NT2/D1 (cell line): ENCODE data around the gene SOWAHB.
A peak's percentile ranks its signal among the peaks of the same experiment; 100 is the strongest.

ENCODE experiments used
- DNase-seq: peaks from one replicate; pipeline ENCODE4 v3.0.0-alpha.2; 2011; ENCODE audit warnings: low read depth, low spot score
- H3K27me3 ChIP-seq: 2 replicates; pipeline ENCODE4 v1.6.0; 2011; ENCODE audit warnings: mild to moderate bottlenecking; ENCODE audit not compliant: insufficient read length, insufficient read depth
- H3K36me3 ChIP-seq: 2 replicates; pipeline ENCODE4 v1.6.1; 2011; ENCODE audit warnings: mild to moderate bottlenecking, low read length, mixed read lengths; ENCODE audit not compliant: insufficient read depth, insufficient read length
- H3K4me1 ChIP-seq: 2 replicates; pipeline ENCODE4 v1.5.1; 2011; ENCODE audit not compliant: insufficient read depth, insufficient read length
- H3K4me3 ChIP-seq: 2 replicates; pipeline ENCODE4 v1.5.1; 2011; ENCODE audit warnings: low read depth; ENCODE audit not compliant: insufficient read length
- H3K9ac ChIP-seq: 2 replicates; pipeline ENCODE4 v1.6.0; 2011; ENCODE audit warnings: low read depth; ENCODE audit not compliant: insufficient read length
- H3K9me3 ChIP-seq: 2 replicates; pipeline ENCODE4 v1.5.1; 2011; ENCODE audit warnings: mild to moderate bottlenecking, low read length; ENCODE audit not compliant: insufficient read depth
- SUZ12 ChIP-seq: IDR thresholded peaks from 2 replicates; pipeline ENCODE4 v1.6.1; 2011; ENCODE audit not compliant: insufficient read length, insufficient read depth; ENCODE audit errors: extremely low read depth
- YY1 ChIP-seq: IDR thresholded peaks from 2 replicates; pipeline ENCODE4 v1.6.1; 2011; ENCODE audit not compliant: insufficient read length, insufficient read depth
- ZNF274 ChIP-seq: IDR thresholded peaks from 2 replicates; pipeline ENCODE4 v1.6.1; 2011; ENCODE audit warnings: mild to moderate bottlenecking, low read depth, low read length

SOWAHB gene

DNA sequence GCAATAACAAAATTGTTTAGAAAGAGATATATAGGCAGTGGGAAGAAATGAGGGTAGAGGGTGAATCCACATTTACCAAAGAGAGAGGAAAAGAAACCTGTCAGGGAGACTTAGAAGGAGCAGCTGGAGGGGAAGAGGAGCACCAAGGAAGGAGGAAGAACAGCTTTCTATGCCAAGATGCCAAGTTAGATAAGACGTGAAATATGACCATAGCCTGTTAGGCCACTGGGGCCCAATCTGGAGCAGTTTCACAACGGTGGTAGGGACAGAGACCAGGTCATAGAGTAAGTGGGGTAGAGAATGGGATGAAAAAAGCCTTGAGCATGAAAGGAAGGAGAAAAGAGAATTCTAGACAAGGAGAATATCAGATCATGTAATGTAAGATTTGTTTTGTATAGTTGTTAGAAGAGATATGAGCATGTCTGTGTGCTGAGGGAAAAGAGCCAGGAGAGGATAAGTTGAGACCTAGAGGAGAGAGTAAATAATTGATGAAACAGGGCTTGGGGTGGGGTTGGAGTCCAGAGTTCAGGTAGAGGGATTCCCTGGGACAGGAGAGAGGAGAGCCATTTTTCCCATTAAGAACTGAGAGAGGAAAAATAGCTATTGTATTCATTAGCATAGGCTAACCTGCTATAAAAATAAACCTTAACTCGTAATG lies 4.4 kb upstream of the SOWAHB start:
- no peaks in the 10 kb centered on the region for H3K9me3 ChIP-seq
- H3K9ac ChIP-seq = no peak overlapping the region
- H3K27me3 ChIP-seq = peaks cover 34% of the 10 kb centered on the region
- peaks cover 2% of the 10 kb centered on the region for H3K4me1 ChIP-seq
- DNase-seq = no peak
- TF ChIP-seq SUZ12 (no peak), ZNF274 (no peak), YY1 (no peak)
- no peak overlapping the region for H3K4me3 ChIP-seq
- H3K36me3 ChIP-seq = no peaks in the 10 kb centered on the region

DNA sequence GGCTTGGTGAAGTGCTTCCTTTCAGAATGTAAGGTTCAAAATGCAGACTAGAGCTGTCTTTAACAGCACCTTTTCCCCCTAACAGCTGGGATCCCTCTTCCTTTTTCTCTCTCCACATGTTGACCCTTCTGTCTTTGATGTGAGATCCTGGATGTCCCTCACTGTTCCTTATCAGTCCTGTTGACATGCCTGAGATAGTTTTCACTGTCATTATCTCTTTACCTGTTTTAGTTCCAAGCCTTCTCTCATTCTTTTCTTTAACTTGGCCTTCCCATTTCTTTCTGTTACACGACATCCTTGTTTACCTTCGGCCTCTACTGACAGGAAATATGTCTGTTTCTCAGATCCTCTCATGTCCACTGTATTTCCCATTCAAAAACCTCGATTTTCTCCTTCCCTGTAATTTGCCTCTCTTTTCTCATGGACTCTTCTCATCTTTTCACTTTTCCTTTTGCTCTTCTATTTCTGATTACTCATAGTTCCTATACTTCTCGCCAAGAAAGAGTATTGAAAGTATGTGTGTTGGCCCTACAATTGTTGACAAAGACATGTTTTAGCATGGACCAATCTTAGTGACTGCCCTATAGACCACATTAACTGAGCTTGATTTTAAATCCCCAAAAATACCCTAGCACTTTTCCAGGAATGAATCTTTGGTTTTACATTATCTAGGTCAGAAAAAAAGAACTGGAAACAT lies 1.2 kb upstream of the SOWAHB start:
- H3K4me3 ChIP-seq = no peak overlapping the region
- no peak for DNase-seq
- no peak overlapping the region for H3K9ac ChIP-seq
- H3K27me3 ChIP-seq = peaks cover 64% of the 10 kb centered on the region
- peaks cover 2% of the 10 kb centered on the region for H3K4me1 ChIP-seq
- H3K9me3 ChIP-seq = no peaks in the 10 kb centered on the region
- no peaks in the 10 kb centered on the region for H3K36me3 ChIP-seq
- TF ChIP-seq ZNF274 (no peak), SUZ12 (no peak), YY1 (no peak)

DNA sequence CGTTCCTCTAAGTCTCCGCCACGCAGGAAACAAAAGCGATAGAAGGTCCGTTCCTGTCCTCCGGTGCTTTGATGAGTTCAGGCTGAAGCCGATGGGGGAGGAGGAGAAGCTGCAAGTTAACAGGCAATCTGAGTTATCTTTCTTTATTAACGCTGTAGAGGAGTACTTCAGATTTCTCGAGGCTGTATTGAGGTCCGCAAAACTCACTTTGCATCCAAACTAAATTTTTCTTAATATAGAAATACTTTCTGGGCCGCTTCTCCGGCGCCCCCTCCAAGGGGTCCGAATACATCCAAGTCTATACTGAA lies 395 bp upstream of the SOWAHB start:
- no peaks in the 10 kb centered on the region for H3K36me3 ChIP-seq
- H3K4me3 ChIP-seq = peak overlapping the region; percentile 57
- H3K27me3 ChIP-seq = peaks cover 64% of the 10 kb centered on the region
- no peak for TF ChIP-seq ZNF274
- no peak for TF ChIP-seq YY1
- no peak for TF ChIP-seq SUZ12
- no peaks in the 10 kb centered on the region for H3K9me3 ChIP-seq
- no peak for DNase-seq
- no peak overlapping the region for H3K9ac ChIP-seq
- H3K4me1 ChIP-seq = peaks cover 2% of the 10 kb centered on the region

DNA sequence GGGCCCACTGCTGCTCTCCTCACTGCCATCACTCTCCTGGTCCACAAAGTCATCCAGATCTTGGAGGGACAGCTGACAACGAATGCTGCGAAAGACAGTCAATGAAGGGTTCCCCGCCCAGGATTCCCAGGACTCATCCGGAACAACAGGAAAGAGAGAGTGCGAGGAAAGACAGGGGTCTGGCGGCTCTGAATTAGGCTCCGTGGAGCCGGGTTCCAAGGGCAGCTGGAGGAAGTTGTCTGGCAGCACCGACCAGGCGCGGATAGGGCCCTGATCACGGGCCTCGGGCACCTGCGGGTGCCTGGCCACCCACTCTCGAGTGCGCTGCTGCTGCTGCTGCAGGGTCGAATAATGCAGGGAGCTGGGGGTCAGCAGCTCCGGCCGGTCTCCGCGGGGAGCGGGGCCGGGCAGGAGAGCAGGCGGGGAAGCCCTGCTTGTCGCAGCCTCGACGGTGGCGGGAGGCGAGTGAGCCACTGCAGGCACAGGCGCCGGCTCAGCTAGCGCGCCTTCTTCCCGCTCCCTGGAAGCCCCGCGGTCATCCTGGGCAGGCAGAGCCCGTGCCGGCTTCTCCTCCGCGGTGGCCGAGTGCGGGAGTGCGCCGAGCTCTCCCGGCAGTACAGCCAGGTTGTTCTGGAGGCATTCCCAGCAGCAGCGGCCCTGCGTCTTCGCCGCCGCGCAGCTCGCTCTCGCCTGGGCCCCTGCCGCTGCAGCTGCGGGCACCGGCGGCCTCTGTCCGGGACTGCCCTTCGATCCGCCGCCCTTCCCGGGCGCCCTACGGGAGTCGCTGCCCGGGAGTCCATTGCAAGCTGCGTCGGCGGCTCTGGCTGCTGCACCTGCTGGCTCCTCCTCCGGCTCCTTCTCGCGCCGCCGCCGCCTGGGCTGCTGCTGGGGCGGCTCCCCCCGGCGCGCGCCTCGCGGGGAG lies 1.1 kb downstream of the SOWAHB start:
- peak overlapping the region; percentile 57 for H3K4me3 ChIP-seq

DNA sequence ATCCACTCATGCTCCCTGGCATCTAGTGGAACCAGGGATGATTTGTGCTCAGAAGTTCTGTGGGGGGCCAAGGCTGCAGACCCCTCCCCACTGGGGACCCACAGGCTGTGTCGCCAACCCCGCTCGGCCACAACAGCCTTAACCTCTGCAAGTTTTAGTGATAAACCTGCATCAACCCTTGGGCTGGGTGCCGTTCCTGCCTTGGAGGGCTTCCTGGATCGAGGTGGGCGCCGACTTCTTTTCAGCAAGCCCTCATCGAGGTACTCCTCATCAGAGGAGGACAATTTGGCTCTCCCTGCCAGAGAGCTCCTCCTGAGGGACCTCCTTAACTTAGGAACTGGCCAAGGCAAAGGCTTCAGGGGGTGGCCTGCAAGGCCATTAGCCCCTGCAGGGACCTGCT lies 1.9 kb downstream of the SOWAHB start:
- DNase-seq = no peak
- Histone ChIP-seq H3K27me3 (peaks cover 60% of the 10 kb centered on the region), H3K36me3 (no peaks in the 10 kb centered on the region), H3K4me1 (peaks cover 2% of the 10 kb centered on the region), H3K4me3 (no peak overlapping the region), H3K9me3 (no peaks in the 10 kb centered on the region), H3K9ac (no peak overlapping the region)
- no peak for TF ChIP-seq YY1
- TF ChIP-seq ZNF274 = no peak
- TF ChIP-seq SUZ12 = no peak

More for the DNA sequence above, 1.1 kb downstream of the SOWAHB start:
- Histone ChIP-seq H3K27me3 (peaks cover 64% of the 10 kb centered on the region), H3K4me1 (peaks cover 2% of the 10 kb centered on the region), H3K9ac (peak overlapping the region; percentile 61), H3K36me3 (no peaks in the 10 kb centered on the region), H3K9me3 (no peaks in the 10 kb centered on the region)
- DNase-seq = no peak
- TF ChIP-seq SUZ12 (peak; percentile 39), YY1 (no peak), ZNF274 (no peak)

DNA sequence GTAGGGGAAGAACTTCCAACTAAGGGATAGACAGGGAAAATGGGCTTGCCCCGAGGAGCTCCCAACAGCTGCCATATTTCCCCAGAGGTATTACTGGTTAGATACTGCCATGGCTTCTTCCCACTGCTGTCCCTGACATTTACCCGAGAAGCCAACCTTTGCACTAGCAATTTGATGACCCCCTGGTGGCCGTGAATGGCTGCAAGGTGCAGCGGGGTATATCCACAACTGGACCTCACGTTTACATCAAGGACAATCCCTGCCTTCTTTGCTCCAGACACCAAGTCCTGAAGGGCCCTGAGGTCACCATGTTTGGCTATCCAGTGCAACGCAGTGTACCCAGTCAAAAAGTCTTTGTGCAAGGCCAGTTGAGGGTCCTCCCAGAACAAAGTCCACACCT lies 2.3 kb downstream of the SOWAHB start:
- Histone ChIP-seq H3K4me1 (peaks cover 2% of the 10 kb centered on the region), H3K4me3 (no peak overlapping the region), H3K36me3 (no peaks in the 10 kb centered on the region), H3K9ac (no peak overlapping the region), H3K27me3 (peaks cover 60% of the 10 kb centered on the region), H3K9me3 (no peaks in the 10 kb centered on the region)
- DNase-seq = no peak
- TF ChIP-seq SUZ12 (no peak), ZNF274 (no peak), YY1 (no peak)

DNA sequence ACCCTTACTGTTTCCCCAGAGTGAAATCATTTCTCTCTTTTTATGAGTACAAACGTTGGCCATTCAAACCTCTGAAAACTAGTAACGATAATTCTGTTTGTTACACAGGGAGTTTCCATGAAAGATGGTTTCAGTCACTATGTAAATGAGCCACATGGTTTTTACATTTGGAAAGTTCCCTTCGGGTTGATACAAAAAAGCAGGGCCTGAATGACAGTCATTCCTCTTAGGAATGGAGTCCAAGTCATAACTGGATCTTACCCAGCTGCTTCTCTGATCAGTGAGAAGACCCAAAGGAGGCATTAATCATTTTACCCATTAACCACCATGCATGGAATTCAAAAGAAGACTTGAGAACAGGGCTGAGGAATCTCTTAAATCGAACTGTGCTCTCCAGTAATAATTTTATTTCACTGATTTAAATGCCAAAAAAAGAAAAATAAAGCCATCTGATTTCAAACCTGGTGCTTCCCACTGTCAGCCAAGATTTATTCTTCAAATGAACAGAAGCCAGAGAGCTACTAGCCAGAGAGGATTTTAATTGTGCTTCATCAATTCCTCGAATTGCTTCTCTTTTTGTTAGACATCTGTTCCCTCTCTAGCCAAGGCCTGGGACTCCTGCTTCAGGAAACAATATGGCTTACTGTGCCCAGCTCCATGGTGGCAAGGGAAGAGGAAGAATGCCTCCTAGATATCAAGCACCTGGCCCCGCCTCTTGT lies 3.2 kb downstream of the SOWAHB start:
- Histone ChIP-seq H3K4me1 (peaks cover 2% of the 10 kb centered on the region), H3K36me3 (no peaks in the 10 kb centered on the region), H3K27me3 (peaks cover 53% of the 10 kb centered on the region), H3K9ac (no peak overlapping the region), H3K4me3 (no peak overlapping the region), H3K9me3 (no peaks in the 10 kb centered on the region)
- DNase-seq = no peak
- TF ChIP-seq ZNF274 = no peak
